Activated CD8-positive, alpha-beta memory T cell treated with anti-CD3 and anti-CD28 coated beads for 48 hours (primary cell): ENCODE data around the gene HOXB7.

Source experiments
- DNase-seq, 3 experiments: peaks; one replicate each; pipeline ENCODE4 v3.0.0-alpha.2; 2020; ENCODE audit warnings: low read depth in 2 of 3, low spot score in 2 of 3

HOXB7 gene

GRCh38 chr17:48595278-48595999, 15.4 kb downstream of the HOXB7 start:
- no peak for DNase-seq

GRCh38 chr17:48594538-48595277, 16.1 kb downstream of the HOXB7 start:
- no peak for DNase-seq

- DNase-seq = peak; percentile 60 to 80 (median 71)
These were observed 16.8 kb downstream of the HOXB7 start for GRCh38 chr17:48593840-48594537.

- DNase-seq = no peak
These were observed 17.5 kb downstream of the HOXB7 start, which contains the start of gene HOXB5 for GRCh38 chr17:48593126-48593829. Gene HOXB5 (minus strand): TSS chr17:48593779. CDS start chr17:48593682, 97 bp downstream.

- no peak for DNase-seq
These were observed 18.2 kb downstream of the HOXB7 start for GRCh38 chr17:48592577-48592976.

DNA sequence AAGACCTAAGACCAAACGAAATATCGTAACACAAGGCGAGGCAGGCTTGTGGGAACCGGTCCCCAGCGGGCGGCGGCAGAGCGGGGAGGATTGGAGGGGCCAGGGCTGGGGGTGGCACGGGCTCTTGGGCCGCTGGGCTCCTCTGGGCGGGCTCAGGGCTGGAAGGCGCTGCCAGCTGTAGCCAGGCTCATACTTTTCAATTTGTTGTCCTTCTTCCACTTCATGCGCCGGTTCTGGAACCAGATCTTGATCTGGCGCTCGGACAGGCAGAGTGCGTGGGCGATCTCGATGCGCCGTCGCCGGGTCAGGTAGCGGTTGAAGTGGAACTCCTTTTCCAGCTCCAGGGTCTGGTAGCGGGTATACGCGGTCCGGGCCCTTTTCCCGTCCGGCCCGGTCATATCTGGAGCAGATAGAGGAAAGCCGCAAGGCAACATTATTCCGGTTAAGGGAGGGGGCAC, 18.7 kb downstream of the HOXB7 start:
- DNase-seq = no peak

GRCh38 chr17:48591255-48592056, 19.4 kb downstream of the HOXB7 start:
- no peak for DNase-seq

DNA sequence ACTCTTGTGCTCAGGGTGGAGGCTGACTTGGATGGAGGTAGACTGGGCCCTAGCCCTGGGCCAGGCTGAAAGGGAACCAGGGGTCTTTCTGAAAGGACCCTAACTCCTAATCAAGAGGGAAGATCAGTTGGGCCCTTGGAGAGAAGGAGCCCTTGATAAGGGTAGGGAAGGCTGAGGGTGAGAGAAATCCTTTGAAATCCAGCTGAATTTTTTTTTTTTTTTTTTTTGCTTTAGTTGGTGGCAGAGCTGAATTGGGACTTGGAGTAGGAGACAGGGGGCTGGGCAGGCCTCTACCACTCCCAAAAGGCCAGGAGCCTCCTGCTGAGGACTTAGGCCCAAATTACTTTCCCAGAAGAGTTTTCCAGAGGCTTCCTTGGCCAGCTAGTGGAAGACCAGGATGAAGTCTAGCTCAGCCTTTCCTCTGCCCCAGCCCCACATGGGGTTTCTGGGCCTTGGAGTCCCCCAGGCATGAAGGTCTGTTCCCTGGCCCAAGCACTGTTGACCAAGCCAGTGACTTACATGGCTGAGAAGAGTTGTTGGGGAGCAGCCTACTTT, 20.1 kb downstream of the HOXB7 start:
- no peak for DNase-seq

GRCh38 chr17:48589831-48590606, 20.8 kb downstream of the HOXB7 start, which contains the start of gene HOXB3:
Gene HOXB3 (minus strand): TSS chr17:48590241. CDS start chr17:48552474, 37,767 bp downstream.
- DNase-seq = no peak

GRCh38 chr17:48589060-48589830, 21.6 kb downstream of the HOXB7 start:
- DNase-seq = no peak

DNA sequence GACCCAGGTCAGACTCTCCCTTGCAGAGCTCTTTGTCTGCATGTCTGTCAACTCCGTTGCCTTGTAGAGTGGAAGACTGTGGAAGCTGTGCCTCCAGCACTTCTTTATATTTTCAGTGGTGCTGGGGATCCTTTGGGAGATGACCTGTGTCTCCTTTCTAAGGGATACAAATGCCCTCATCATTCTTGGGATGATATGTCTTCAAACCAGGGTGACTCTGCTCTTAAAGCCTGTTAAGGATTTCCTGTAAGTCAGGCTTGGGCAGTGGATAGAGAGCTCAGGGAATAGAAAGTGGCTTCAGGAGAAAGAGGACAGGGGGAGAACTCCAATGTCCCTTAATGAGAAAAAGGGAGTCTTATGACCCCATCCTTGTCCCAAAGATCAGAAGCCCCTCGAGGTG, 22.3 kb downstream of the HOXB7 start:
- DNase-seq = no peak

DNA sequence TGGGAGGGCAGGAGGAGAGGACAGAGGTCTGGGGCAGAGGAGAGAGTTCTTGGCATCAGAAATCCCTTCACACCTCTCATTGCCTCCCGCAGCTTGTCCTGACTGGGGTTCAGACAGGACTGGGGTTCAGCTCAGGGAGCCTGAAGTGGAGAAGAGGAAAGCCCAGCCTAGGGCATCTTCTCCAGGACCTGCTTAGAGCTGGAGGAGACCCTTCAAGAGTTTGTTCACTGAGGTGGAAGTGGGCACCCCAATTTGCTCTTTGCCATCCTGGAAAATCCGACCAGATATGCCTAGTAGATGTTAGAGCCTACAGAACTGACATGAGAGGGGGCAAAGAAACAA, 22.8 kb downstream of the HOXB7 start:
- DNase-seq = no peak

DNA sequence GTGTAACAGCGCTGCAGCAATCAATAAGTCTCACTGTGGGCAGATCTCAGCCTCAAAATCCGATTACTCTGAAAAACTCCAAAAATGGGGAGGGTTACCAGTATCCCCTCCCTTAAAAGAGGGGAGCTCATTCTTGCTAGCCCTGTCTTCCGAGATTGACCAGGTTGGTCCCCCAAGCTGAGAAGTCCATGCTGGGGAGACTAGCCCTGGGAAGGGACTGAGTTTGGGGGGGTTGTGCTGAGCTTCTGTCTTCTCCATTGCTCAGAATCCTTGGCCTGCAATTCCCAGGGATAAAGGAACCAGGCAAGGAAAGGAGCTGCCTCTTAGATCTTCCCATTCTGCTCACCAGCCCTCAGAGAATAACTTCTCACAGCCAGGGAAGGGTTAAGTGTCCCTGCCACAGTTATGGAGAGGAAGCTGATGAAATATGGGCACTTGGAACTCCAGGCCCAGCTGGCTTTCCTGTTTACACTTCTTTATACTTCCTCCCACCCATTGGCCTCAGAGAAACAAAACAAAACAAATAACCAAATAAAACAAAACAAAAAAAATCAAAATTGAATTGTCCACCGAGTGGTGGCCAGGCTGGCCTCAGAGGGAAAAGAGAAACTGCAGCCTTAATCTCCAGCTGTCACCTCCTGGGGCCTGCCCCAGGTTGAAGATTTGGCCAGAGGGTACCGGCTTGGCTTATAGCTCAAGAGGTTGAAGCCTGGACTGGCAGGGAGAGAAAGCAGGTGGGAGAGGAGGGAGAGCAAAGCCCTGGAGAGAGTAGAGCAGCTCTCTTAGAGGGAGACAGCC, 23.3 kb downstream of the HOXB7 start:
- DNase-seq = no peak

DNA sequence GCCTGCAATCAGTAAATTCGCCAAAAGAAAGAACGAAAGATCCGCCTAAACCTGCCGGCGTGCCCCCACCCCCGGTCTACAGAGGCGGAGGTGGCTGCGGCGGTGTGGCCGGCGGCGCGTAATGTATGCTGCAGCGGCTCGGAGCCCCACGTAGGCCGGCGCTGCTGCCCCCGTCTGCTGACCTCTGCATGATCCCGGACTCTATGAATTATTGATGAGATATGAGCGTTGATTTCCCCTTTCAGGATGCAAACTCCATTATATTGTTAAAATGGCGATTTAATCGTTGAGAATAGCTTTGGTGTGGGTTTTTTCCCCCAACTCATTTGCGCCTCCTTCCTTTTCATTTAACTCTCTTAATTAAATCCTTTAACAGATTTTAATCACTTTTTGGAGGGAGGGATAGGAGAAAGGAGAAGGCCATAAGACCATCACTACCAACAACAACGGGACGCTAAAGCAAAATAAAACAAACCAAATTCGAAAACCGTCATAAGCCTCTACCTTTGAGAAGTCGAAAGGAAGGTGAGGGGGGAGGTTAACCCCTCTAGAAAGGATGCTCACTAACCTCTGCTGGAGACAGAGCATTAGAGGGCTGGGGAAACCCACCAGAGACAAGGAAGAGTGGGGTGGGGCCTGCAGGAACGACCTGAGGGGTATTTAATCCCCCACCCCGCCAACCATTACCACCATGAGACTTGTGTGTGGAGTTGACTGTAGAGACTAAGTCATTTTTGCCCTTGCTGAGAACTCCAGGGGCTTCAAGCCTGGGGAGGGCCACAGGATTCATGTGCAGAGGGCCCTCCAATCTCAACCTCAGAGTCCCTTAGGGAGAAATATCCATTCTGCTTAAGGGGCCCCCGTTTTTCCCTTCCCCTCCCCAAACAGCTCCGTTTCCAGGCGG, 24.2 kb downstream of the HOXB7 start:
- DNase-seq = no peak

DNA sequence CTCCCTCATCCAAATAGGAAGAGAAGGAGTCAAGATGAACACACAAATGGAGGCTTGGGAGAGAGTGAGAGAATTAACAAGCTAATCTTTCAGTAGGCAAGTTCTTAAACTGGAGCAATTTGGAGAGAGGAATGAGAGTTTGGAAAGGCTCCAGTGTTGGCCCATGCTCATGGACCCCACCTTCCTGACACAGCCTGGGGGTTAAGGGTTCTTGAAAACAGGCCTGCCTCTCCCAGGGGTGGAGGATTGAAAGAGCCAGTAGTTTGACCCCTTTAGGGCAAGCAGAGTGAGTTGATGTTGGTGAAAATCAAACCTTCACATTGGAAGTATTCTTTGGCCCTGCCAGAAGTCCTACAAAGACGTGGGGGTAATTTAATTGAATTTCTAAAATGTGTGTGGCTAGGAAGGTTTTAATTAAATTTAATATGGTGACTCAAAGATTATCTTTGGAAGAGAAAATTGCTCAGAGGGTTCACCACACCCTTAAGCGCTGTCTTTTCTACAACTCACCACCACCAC, 26.5 kb downstream of the HOXB7 start:
- DNase-seq = no peak

DNA sequence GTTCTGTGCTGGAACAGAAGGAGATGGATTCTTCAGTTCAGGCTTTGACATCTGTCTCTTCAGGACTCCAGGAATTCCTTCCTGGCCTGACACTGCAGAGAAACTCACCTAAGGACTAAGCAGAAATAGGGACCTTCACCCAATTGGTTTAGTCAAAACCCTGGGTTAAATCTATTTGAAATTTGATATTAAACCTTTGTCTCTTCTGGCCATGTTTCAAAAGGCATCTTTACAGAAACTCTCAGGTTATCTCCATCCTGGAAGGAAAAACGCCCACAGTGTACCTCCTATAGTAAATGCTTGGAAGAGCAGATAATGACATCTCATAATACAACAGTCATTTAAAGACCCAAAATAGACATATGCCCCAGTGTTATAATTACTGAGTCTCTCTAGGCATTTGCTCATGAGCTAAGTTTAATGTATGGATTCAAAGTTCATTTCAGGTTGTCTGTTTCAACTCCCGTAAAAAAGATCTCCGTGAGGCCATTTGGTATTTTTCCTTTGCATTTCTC, 27.1 kb downstream of the HOXB7 start:
- DNase-seq = no peak
